ENCODE data around the gene MUSTN1. TPM values are rescaled to one million over a fixed set of nuclear protein-coding genes. Genes with fewer than 3 reads are reported as not detected.

MUSTN1 gene
- total and polyA plus RNA-seq, 2 donors (not counting 3 experiments of a cell fraction or from before 2014, with no cell fraction given): 1.1 to 2.2 TPM

- intact Hi-C loops (cut with micrococcal nuclease): no loop called here
These were observed 25.7 kb downstream of the MUSTN1 start for GRCh38 chr3:52809149-52809548.

More at GRCh38 chr3:52809149-52809548, 25.7 kb downstream of the MUSTN1 start:
- H3K27me3 ChIP-seq (ENCODE audit: control insufficient read depth in 2 of 2, insufficient read depth in 2 of 2, low read length in 2 of 2): no peaks in the 10 kb centered on the region
- FAIRE-seq: no peak
- H4K20me1 ChIP-seq (replicated peaks; ENCODE audit: control insufficient read depth, extremely low read depth, insufficient read depth, low read length): no peaks in the 10 kb centered on the region
- dilution Hi-C loops (cut with MboI; ENCODE audit: extremely low pct_ligation_motif_present, low sequenced_read_pairs): no loop called here
- no TSS peak for BruUV-seq (replicated peaks)
- no peak for TF ChIP-seq JUN (IDR thresholded peaks at IDR 0.05; ENCODE audit: borderline replicate concordance, insufficient read depth, insufficient read length, low read depth)
- no peak for TF ChIP-seq FOS (IDR thresholded peaks at IDR 0.05; ENCODE audit: borderline replicate concordance, insufficient read depth, low read length)
- no peak for TF ChIP-seq CTCF (IDR thresholded peaks at IDR 0.05; ENCODE audit: extremely low read depth in 1 of 2, insufficient read depth in 1 of 2, low read depth in 1 of 2, low read length in 2 of 2)
- no peak for TF ChIP-seq POLR2A (IDR thresholded peaks at IDR 0.05; ENCODE audit: low read depth, low read length)
- TF ChIP-seq POLR2AphosphoS5 (IDR thresholded peaks at IDR 0.05; ENCODE audit: insufficient read depth, low read depth, low read length): no peak
- no peak for TF ChIP-seq GATA2 (IDR thresholded peaks at IDR 0.05; ENCODE audit: insufficient read depth, insufficient read length, low read depth, low read length)
- no peak for TF ChIP-seq EZH2 (IDR thresholded peaks at IDR 0.05; ENCODE audit: borderline replicate concordance, low read depth, low read length, severe bottlenecking)
- no peak for TF ChIP-seq MAX (IDR thresholded peaks at IDR 0.05; ENCODE audit: insufficient read depth, insufficient read length)
- TF ChIP-seq MYC (IDR thresholded peaks at IDR 0.05; ENCODE audit: low read depth, low read length): no peak
- CTCF ChIA-PET: interaction anchor here (2.1 to 3.9 kb wide), 2 partner anchors 10 to 12 kb away, joined by 7 to 13 read pairs; no protein-coding TSS in a partner anchor
- no peaks in the 10 kb centered on the region for H3K9me3 ChIP-seq (replicated peaks; ENCODE audit: control insufficient read depth, insufficient read depth, low read length)
- no peak overlapping the region for H3K4me2 ChIP-seq (ENCODE audit: insufficient read depth, low read length)
- no peaks in the 10 kb centered on the region for H3K79me2 ChIP-seq (ENCODE audit: control insufficient read depth, insufficient read depth, low read length)
- no peak overlapping the region for H3K4me3 ChIP-seq (replicated peaks in 1 of 3; ENCODE audit: insufficient read depth in 1 of 3, low read depth in 1 of 3, low read length in 3 of 3)
- H3K4me1 ChIP-seq (ENCODE audit: control insufficient read depth, extremely low read depth, insufficient read depth, low read length): no peaks in the 10 kb centered on the region
- DNase-seq (ENCODE audit: low read depth, low spot score): no peak
- H3K36me3 ChIP-seq (ENCODE audit: control insufficient read depth in 2 of 2, extremely low read depth in 1 of 2, insufficient read depth in 2 of 2, low read length in 2 of 2): no peaks in the 10 kb centered on the region
- H3K27ac ChIP-seq (ENCODE audit: insufficient read depth, low read depth, low read length): no peak overlapping the region
- POLR2A ChIA-PET: no interaction called here
- no peaks in the 10 kb centered on the region for H3K9me1 ChIP-seq (replicated peaks; ENCODE audit: control insufficient read depth, extremely low read depth, insufficient read depth, low read length)
- no peak overlapping the region for H2AFZ ChIP-seq (ENCODE audit: low read depth, low read length)
- no peak overlapping the region for H3K9ac ChIP-seq (replicated peaks; ENCODE audit: extremely low read depth, insufficient read depth, low read length)
